SK-N-MC (cell line): Measurements from ENCODE around the gene RYR1.

Source experiments
- EZH2 ChIP-seq: fragments of 200-600 bp; sonication (generic); IDR thresholded peaks from one replicate; pipeline ENCODE4 v1.6.1; 2017; ENCODE audit warnings: antibody characterized with exemption
- FOXP2 ChIP-seq: optimal IDR thresholded peaks from 2 replicates; pipeline ENCODE3; 2011; ENCODE audit warnings: mild to moderate bottlenecking, moderate library complexity; ENCODE audit not compliant: insufficient read depth; ENCODE audit errors: extremely low read length, control extremely low read depth
- POLR2AphosphoS5 ChIP-seq: IDR thresholded peaks from 2 replicates; pipeline ENCODE4 v1.6.1; 2012; ENCODE audit warnings: mild to moderate bottlenecking, low read depth, low read length, borderline replicate concordance

DNA sequence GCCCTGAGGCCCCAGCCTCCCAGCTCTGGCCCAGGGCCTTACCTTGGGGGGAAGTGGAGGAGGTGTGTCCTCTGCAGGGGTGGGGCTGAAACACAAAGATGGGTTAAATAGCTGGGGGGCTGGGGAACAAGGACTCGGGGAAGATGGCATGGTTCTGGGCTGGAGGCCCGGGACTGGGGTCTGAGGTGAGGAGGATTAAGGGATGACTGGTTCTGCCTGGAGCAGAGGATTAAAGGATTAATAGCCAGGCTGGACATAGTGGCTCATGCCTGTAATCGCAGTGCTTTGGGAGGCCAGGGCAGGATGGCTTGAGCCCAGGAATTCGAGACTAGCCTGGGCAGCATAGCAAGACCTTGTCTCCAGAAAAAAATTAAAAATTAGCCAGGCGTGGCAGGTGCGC, 172.6 kb downstream of the RYR1 start:
- TF ChIP-seq POLR2AphosphoS5 (no peak), EZH2 (no peak), FOXP2 (no peak)
